ENCODE results near the gene BBLN.

DNA sequence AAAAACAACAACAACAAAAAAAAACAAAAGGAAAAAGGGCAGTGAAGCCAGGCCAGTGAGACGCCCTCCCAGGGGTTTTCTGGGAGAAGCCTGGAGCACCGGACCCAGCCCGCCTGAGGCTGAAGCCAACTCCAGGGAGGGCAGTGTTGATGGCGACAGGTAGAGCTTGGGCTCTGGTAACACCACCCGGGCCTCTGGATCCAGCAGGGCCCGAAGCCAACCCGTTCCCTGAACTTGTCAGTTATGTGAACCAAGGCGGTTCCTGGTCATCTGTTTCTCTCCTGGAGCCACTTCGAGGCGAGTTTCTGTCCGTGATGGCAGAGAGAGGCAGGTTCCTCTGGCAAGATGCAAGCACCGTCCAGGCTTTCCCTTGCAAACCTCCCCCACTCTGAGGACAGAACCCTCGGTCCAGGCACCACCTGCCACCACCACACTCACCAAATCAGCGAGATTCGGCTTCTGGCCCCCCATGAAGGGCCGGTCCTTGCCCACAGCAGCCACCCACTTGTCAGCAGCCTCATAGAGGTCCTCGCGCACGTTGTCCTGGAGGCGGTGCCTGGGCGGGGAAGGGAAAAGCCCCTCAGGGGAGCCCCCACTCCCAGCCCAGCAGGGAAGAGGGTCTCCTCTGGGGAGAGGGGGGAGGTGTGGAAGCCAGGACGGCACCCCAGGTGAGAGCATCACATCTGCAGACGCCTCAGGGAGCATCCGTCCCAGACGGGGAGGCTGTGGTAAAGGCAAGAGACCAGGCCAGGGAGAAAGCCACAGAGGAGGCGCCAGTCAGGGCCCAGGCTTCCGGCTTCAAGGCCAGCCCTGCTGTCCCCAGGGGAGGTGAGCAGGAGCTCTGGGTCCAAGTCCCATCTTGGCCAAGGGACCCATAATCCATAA is 37.9 kb upstream of the BBLN start:
- TF ChIP-seq, protein P1, sequence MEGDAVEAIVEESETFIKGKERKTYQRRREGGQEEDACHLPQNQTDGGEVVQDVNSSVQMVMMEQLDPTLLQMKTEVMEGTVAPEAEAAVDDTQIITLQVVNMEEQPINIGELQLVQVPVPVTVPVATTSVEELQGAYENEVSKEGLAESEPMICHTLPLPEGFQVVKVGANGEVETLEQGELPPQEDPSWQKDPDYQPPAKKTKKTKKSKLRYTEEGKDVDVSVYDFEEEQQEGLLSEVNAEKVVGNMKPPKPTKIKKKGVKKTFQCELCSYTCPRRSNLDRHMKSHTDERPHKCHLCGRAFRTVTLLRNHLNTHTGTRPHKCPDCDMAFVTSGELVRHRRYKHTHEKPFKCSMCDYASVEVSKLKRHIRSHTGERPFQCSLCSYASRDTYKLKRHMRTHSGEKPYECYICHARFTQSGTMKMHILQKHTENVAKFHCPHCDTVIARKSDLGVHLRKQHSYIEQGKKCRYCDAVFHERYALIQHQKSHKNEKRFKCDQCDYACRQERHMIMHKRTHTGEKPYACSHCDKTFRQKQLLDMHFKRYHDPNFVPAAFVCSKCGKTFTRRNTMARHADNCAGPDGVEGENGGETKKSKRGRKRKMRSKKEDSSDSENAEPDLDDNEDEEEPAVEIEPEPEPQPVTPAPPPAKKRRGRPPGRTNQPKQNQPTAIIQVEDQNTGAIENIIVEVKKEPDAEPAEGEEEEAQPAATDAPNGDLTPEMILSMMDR (IDR thresholded peaks at IDR 0.05), result no peak
- no peak for TF ChIP-seq POLR2A (IDR thresholded peaks at IDR 0.05)
- TF ChIP-seq POLR2AphosphoS5 (IDR thresholded peaks at IDR 0.05), result no peak

Measured in prostate gland (tissue), 2 donors.